HG03159 (cell line): Measurements from ENCODE around the gene TBL3.

Experiments used
- ATAC-seq: cut with Tn5 transposase; IDR thresholded peaks from one replicate; pipeline ENCODE4 v1.9.1; 2021; ENCODE audit warnings: mild to moderate bottlenecking, moderate library complexity; ENCODE audit not compliant: unreplicated experiment

TBL3 gene

DNA sequence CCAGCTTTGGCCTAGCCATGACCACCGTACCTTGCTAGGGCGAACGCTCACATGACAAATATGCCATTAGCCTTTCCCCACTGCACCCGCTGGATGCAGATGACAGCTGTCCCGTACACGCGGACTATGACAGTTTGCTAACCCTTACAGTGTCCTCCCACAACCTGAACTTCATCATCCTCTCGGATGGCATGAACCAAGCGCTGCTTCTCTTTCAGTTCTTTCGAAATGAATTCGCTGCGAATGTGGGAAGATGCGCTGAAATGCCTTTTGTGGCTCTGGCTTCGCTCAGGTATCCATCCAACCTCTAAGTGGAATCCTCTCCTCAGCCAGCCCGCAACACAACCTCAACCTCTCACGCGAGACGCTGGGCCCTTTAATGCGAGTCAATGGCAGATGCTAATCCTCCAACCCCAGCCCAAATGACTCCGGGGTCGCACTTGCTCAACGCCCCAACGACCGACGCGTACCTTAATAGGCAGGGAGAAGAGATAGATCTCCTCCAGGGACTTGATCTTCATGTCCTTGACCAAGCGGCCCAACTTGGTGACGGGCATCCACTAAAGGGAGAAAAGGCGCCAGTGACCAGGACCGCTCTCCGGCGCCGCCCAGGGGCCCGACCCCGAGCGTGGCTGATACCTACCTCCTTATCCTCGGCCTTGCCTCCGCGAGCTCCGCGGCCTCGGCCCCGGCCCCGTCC, 7.9 kb upstream of the TBL3 start:
- no peak for ATAC-seq

- peak; percentile 75 for ATAC-seq
These were observed 7.1 kb upstream of the TBL3 start, which contains the start of gene RPS2 for GRCh38 chr16:1964506-1965395. Gene RPS2, minus strand, starts transcription at chr16:1964826. Its CDS starts 201 bp downstream, at chr16:1964625.

DNA sequence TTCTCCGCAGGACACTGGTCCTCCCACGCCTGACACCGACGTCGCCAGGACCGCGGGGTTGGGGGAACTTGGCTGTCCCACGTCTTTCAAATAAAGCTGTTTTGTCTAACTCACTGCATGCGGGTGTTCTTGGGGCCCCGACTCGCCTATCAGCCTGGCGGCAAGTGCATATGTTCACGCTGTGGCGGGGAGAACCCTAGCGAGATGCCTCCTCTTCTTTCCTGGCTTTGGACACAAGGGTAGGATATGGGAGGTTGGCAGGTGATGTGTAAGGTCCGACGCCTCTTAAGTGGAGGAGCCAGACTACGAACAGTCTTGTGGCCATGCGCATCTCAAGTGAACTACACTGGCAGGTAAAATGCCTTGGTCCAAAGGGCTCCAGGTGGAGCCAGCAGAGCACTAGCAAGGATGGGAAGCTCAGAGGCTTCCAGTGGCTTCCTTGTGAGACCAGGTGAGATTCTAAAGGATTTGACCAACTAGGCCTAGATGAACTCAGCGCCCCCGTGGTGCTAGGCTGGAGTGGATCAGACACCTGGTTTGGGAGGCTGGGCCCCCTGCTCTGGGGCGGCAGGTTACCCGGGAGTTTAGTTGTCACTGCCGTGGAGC, 6.4 kb upstream of the TBL3 start:
- ATAC-seq, result peak; percentile 2

GRCh38 chr16:1966460-1966859, 5.4 kb upstream of the TBL3 start, which contains the start of gene RNF151:
Gene RNF151, plus strand, starts transcription at chr16:1966856. Its CDS starts 26 bp downstream, at chr16:1966882.
- ATAC-seq, result no peak

DNA sequence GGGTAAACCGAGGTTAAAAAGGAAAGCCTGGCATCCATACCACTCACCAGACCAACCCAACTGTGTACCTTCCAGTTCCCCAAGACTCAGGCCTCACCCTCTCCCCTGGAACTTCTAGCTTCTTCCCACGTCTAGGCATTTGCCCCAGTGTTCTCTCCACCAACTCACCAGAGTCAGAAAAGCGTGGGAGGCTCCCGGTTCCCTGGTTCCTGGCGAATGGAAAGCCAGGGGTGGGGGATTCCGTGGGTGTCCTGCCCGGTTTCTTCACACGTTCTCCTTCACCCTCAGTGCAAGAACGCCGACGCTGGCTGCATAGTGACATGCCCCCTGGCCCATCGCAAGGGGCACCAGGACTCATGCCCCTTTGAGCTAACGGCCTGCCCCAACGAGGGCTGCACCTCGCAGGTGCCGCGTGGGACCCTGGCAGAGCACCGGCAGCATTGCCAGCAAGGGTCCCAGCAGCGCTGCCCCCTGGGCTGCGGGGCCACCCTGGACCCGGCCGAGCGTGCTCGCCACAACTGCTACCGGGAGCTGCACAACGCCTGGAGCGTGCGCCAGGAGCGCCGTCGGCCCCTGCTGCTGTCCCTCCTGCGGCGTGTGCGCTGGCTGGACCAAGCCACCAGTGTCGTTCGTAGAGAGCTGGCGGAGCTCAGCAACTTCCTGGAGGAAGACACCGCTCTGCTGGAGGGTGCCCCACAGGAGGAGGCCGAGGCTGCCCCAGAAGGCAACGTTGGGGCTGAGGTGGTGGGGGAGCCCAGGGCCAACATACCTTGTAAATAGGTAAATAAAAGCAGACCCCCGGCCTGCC, 3.5 kb upstream of the TBL3 start:
- no peak for ATAC-seq

DNA sequence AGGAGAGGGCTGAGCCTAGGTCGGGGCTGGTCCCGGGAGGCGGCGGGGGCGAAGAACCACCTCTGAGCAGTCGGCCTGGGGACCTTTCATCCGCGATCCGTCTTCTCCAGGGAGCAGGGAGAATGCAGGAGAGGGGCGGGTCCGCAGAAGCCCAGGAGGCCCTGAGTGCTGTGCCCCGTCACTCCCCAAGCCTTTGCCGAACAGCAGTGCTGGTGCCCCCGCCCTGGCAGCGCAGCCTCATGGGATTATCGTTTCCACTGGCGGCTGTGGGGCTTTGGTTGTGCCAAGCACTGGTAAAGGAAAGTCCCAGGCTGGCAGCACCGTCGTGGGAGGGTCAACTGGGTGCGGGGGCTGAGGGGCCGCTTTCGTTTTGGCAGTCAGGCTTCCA, 631 bp downstream of the TBL3 start:
- ATAC-seq, result no peak

GRCh38 chr16:1973461-1974156, 1.8 kb downstream of the TBL3 start:
- ATAC-seq, result no peak

GRCh38 chr16:1974157-1975070, 2.6 kb downstream of the TBL3 start:
- no peak for ATAC-seq

- ATAC-seq, result no peak
These were observed 3.8 kb downstream of the TBL3 start for GRCh38 chr16:1975432-1976215.

DNA sequence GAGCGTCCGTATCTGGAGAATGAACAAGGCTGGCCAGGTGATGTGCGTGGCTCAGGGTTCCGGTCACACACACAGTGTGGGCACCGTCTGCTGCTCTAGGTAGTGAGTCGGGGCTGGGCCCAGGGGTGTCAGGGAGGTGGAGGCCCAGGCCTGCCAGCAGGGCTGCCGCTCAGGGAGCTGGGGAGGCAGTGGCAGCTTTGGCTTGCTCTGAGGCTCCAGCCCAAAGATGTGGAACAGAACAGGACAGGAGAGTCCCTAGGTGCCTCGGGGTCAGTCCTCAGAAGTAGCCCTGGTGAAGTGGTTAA, 4.3 kb downstream of the TBL3 start:
- no peak for ATAC-seq

DNA sequence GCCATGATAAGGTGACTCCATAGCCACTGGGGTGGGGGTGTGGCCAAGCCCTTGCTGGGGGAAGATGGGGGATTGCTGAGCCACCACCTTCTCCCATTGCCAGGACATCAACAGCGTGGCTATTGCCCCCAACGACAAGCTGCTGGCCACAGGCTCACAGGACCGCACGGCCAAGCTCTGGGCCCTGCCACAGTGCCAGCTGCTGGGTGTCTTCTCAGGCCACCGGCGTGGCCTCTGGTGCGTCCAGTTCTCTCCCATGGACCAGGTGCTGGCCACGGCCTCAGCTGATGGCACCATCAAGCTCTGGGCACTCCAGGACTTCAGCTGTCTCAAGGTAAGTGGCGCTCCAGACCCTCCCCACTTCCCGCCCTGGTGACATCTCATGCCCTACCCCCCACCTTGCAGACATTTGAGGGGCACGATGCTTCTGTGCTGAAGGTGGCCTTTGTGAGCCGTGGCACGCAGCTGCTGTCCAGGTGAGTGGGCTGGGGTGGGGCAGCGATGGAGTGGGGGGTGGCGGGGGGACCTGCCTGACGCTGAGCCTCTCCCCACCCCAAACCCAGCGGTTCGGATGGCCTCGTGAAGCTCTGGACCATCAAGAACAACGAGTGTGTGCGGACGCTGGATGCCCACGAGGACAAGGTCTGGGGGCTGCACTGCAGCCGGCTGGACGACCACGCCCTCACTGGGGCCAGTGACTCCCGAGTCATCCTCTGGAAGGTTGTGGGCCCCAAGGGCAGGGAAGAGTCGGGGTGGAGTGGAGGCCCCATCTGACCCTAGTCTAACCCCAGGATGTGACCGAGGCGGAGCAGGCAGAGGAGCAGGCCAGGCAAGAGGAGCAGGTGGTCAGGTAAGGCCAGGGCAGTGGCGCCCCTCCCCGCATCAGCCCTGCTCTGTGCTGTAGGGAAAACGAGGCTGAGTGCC, 5.4 kb downstream of the TBL3 start:
- no peak for ATAC-seq

DNA sequence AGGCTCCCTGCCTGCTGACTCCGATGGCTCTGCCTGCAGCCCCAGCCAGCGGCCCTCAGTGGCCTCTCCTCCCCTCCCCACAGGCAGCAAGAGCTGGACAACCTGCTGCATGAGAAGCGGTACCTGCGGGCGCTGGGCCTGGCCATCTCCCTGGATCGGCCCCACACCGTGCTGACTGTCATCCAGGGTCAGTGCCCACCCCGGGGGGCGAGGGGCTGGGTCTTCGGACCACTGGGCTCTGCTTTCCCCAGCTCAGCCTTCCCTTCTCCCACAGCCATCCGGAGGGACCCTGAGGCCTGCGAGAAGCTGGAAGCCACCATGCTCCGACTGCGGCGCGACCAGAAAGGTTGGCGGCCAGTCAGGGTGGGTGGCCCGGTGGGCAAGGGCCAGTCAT, 6.0 kb downstream of the TBL3 start:
- ATAC-seq, result no peak

GRCh38 chr16:1978476-1979120, 6.7 kb downstream of the TBL3 start:
- no peak for ATAC-seq

DNA sequence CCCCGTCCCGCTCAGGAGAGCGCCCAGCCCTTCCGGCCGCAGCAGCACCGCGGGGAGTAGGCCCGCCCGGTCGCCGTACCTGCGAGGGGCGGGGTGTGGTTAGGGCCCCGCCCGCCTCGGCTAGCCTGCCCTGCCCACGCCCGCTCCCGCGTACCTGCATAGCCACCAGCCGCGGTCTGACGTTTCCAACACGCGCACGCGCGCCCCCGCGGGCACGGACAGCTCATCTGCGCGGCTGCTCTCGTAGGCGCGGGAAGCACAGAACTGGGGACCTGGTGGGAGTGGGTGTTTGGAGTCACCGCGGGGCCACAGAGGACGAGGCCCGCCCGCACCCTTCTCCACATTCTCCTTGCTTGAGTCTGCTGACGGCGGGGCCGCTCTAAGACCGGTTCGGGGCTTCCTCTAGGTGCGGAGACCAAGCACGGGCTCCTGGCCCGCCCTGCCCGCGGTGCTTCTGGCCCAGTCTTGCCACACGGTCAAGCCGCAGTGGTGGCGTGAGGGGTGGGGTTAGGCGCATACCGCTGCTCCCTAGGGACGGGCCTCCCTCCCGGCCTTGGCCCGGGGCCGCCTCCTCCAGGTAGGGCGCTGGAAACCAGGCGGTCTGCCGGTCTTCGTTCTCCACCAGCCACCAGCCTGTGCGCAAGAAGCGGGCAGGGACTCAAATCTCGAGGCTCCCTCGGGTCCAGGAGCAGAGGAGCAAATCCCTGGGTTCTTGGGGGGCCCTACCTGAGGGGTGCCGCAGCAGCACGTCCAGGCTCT, 7.6 kb downstream of the TBL3 start:
- ATAC-seq, result no peak

- ATAC-seq, result no peak
These were observed 8.3 kb downstream of the TBL3 start for GRCh38 chr16:1980030-1980769.

DNA sequence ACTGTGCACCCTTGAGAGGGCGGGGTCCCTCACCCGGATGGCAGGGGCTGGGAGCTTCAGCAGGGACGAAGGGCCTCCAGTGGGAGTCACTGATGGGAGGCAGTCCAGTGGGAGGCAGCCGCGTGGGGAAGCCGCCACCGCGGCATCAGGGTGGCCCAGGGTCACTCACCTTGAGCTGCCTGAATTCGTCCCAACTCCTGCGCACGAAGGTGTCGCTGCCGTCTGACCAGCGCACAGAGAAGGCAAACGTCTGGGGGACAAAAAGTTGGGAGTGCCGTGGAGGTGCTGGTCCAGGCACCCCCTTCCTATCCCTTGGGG, 8.9 kb downstream of the TBL3 start:
- no peak for ATAC-seq
